ENCODE data around the gene PLAA. TPM values are rescaled to one million over a fixed set of nuclear protein-coding genes. Genes with fewer than 3 reads are reported as not detected.
A peak's percentile ranks its signal among the peaks of the same experiment; 100 is the strongest.

The PLAA gene
- total RNA-seq, 1 experiment from 2014 or later: 23.3 TPM

GRCh38 chr9:26892251-26893029 is 54.6 kb downstream of the PLAA start, which contains the start of gene CAAP1:
TSS of gene CAAP1 (minus strand) at chr9:26892802. CDS start at chr9:26892715, 87 bp downstream.
- Histone ChIP-seq H3K36me3 (ENCODE audit: low read depth) (no peaks in the 10 kb centered on the region), H3K4me1 (replicated peaks; ENCODE audit: insufficient read depth) (no peaks in the 10 kb centered on the region), H3K27ac (peak within 1 kb of the TSS; percentile 96), H3K4me2 (peak within 1 kb of the TSS; percentile 80), H3F3A (ENCODE audit: insufficient read depth, low read depth) (peaks cover 10% of the 10 kb centered on the region), H3K9me2 (ENCODE audit: insufficient read depth) (no peaks in the 10 kb centered on the region), H3K9me3 (ENCODE audit: insufficient read depth, low read depth) (no peaks in the 10 kb centered on the region), H3K4me3 (peak within 1 kb of the TSS; percentile 98), H2AFZ (peak within 1 kb of the TSS; percentile 99), H4K20me1 (ENCODE audit: insufficient read depth) (no peaks in the 10 kb centered on the region), H3K79me2 (ENCODE audit: low read depth) (peaks cover 43% of the 10 kb centered on the region), H3K27me3 (ENCODE audit: insufficient read depth, low read depth) (no peaks in the 10 kb centered on the region)
- BruUV-seq (replicated peaks): no TSS peak
- ChIA-PET CTCF (no interaction called here), POLR2A (ENCODE audit: unreplicated experiment) (interaction anchor here (0.6 to 0.9 kb wide), 3 partner anchors 52 to 63 kb away, joined by 3 to 6 read pairs (median 5); no protein-coding TSS in a partner anchor)
- TF ChIP-seq EZH2 (IDR thresholded peaks at IDR 0.05; ENCODE audit: low read depth) (no peak), CTCF (conservative IDR thresholded peaks at IDR 0.05) (peak; percentile 44; the same call in 1 of the 2 replicates)
- intact Hi-C loops (cut with micrococcal nuclease; ENCODE audit: unreplicated experiment): loop anchor here (1.0 kb wide), 1 partner anchor 55 kb away; the partner anchor contains the start of gene PLAA
- DNase-seq: peak; percentile 73 to 78

GRCh38 chr9:26891726-26892125 is 55.3 kb downstream of the PLAA start:
- Histone ChIP-seq H3K27me3 (ENCODE audit: insufficient read depth, low read depth) (no peaks in the 10 kb centered on the region), H3K9me3 (ENCODE audit: insufficient read depth, low read depth) (no peaks in the 10 kb centered on the region), H4K20me1 (ENCODE audit: insufficient read depth) (no peaks in the 10 kb centered on the region), H3K27ac (peak overlapping the region; percentile 96), H3F3A (ENCODE audit: insufficient read depth, low read depth) (peaks cover 10% of the 10 kb centered on the region), H2AFZ (peak overlapping the region; percentile 99), H3K4me2 (peak overlapping the region; percentile 80), H3K9me2 (ENCODE audit: insufficient read depth) (no peaks in the 10 kb centered on the region), H3K4me1 (replicated peaks; ENCODE audit: insufficient read depth) (no peaks in the 10 kb centered on the region), H3K4me3 (peak overlapping the region; percentile 98), H3K36me3 (ENCODE audit: low read depth) (no peaks in the 10 kb centered on the region), H3K79me2 (ENCODE audit: low read depth) (peaks cover 50% of the 10 kb centered on the region)
- intact Hi-C loops (cut with micrococcal nuclease; ENCODE audit: unreplicated experiment): loop anchor here (1.0 kb wide), 1 partner anchor 56 kb away; the partner anchor contains the start of gene PLAA
- no peak for DNase-seq
- TF ChIP-seq EZH2 (IDR thresholded peaks at IDR 0.05; ENCODE audit: low read depth) (no peak), CTCF (conservative IDR thresholded peaks at IDR 0.05) (no peak)
- BruUV-seq (replicated peaks): TSS peak; percentile 32
- POLR2A ChIA-PET (ENCODE audit: unreplicated experiment): interaction anchor here (0.6 to 0.9 kb wide), 4 partner anchors 53 to 909 kb away, joined by 3 to 6 read pairs (median 4); no protein-coding TSS in a partner anchor
- CTCF ChIA-PET: no interaction called here

GRCh38 chr9:26888271-26888670 is 58.8 kb downstream of the PLAA start:
- no peak for DNase-seq
- intact Hi-C loops (cut with micrococcal nuclease; ENCODE audit: unreplicated experiment): no loop called here
- Histone ChIP-seq H3K4me1 (replicated peaks; ENCODE audit: insufficient read depth) (no peaks in the 10 kb centered on the region), H2AFZ (no peak overlapping the region), H4K20me1 (ENCODE audit: insufficient read depth) (no peaks in the 10 kb centered on the region), H3K36me3 (ENCODE audit: low read depth) (no peaks in the 10 kb centered on the region), H3K4me2 (no peak overlapping the region), H3F3A (ENCODE audit: insufficient read depth, low read depth) (peaks cover 10% of the 10 kb centered on the region), H3K9me2 (ENCODE audit: insufficient read depth) (no peaks in the 10 kb centered on the region), H3K79me2 (ENCODE audit: low read depth) (peaks cover 57% of the 10 kb centered on the region), H3K9me3 (ENCODE audit: insufficient read depth, low read depth) (no peaks in the 10 kb centered on the region), H3K4me3 (no peak overlapping the region), H3K27ac (no peak overlapping the region), H3K27me3 (ENCODE audit: insufficient read depth, low read depth) (no peaks in the 10 kb centered on the region)
- TF ChIP-seq CTCF (conservative IDR thresholded peaks at IDR 0.05) (no peak), EZH2 (IDR thresholded peaks at IDR 0.05; ENCODE audit: low read depth) (no peak)
- CTCF ChIA-PET: no interaction called here
- no TSS peak for BruUV-seq (replicated peaks)
- POLR2A ChIA-PET (ENCODE audit: unreplicated experiment): no interaction called here
